SK-N-SH (cell line): ENCODE data around the gene RAPGEFL1.

Source experiments
- CHD2 ChIP-seq: fragments of 150-350 bp; IDR thresholded peaks from 2 replicates; pipeline ENCODE4 v1.6.1; 2018; ENCODE audit warnings: low read length; ENCODE audit not compliant: partially characterized antibody
- EP300 ChIP-seq, 2 experiments: IDR thresholded peaks; 2 replicates each; pipeline versions ENCODE4 v1.4.0 to v1.6.1; 2012; ENCODE audit warnings: borderline replicate concordance in 1 of 2, low read depth in 1 of 2, low read length in 1 of 2
- FOSL2 ChIP-seq: IDR thresholded peaks from 2 replicates; pipeline ENCODE4 v1.4.0; 2012; ENCODE audit warnings: low read depth, mild to moderate bottlenecking, moderate library complexity, borderline replicate concordance
- GABPA ChIP-seq: IDR thresholded peaks from 2 replicates; pipeline ENCODE4 v1.4.0; 2012; ENCODE audit warnings: low read depth, mild to moderate bottlenecking
- MAX ChIP-seq: IDR thresholded peaks from 2 replicates; pipeline ENCODE4 v1.4.0; 2012; ENCODE audit warnings: low read depth
- POLR2AphosphoS5 ChIP-seq: IDR thresholded peaks from 2 replicates; pipeline ENCODE4 v1.6.1; 2012; ENCODE audit warnings: low read depth, low read length
- RAD21 ChIP-seq: IDR thresholded peaks from 2 replicates; pipeline ENCODE4 v1.6.1; 2012; ENCODE audit warnings: mild to moderate bottlenecking, low read length
- SMC3 ChIP-seq: IDR thresholded peaks from 2 replicates; pipeline ENCODE4 v1.6.1; 2012; ENCODE audit warnings: low read depth, low read length, improper control_type of control experiment
- TAF1 ChIP-seq: IDR thresholded peaks from 2 replicates; pipeline ENCODE4 v1.6.1; 2012; ENCODE audit warnings: low read depth, mild to moderate bottlenecking, low read length, moderate library complexity, borderline replicate concordance
- YY1 ChIP-seq: IDR thresholded peaks from 2 replicates; pipeline ENCODE4 v1.4.0; 2012; ENCODE audit warnings: low read depth, mild to moderate bottlenecking
- TF ChIP-seq, protein P1 (sequence below): fragments of 200-600 bp; sonication (generic); IDR thresholded peaks from 2 replicates; pipeline ENCODE4 v1.6.1; 2017; ENCODE audit warnings: antibody characterized with exemption, mild to moderate bottlenecking, moderate library complexity

GRCh38 chr17:40198576-40198975 lies 21.3 kb downstream of the RAPGEFL1 start:
- TF ChIP-seq MAX (no peak), POLR2AphosphoS5 (no peak), FOSL2 (no peak), CHD2 (no peak), SMC3 (no peak), TAF1 (no peak), GABPA (no peak), RAD21 (no peak), EP300 (IDR thresholded peaks at IDR 0.05; ENCODE audit: borderline replicate concordance in 1 of 2, low read depth in 1 of 2, low read length in 1 of 2) (no peak), YY1 (no peak)
- TF ChIP-seq, protein P1, sequence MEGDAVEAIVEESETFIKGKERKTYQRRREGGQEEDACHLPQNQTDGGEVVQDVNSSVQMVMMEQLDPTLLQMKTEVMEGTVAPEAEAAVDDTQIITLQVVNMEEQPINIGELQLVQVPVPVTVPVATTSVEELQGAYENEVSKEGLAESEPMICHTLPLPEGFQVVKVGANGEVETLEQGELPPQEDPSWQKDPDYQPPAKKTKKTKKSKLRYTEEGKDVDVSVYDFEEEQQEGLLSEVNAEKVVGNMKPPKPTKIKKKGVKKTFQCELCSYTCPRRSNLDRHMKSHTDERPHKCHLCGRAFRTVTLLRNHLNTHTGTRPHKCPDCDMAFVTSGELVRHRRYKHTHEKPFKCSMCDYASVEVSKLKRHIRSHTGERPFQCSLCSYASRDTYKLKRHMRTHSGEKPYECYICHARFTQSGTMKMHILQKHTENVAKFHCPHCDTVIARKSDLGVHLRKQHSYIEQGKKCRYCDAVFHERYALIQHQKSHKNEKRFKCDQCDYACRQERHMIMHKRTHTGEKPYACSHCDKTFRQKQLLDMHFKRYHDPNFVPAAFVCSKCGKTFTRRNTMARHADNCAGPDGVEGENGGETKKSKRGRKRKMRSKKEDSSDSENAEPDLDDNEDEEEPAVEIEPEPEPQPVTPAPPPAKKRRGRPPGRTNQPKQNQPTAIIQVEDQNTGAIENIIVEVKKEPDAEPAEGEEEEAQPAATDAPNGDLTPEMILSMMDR = no peak
